K562 treated with DMSO at 1 percent for 48 hours (cell line): ENCODE measurements around the gene EIF3D. TPM values are rescaled to one million over a fixed set of nuclear protein-coding genes. Genes with fewer than 3 reads are reported as not detected.

Experiments used
- total RNA-seq: library from RNA; unstranded; fragments of 300-600 nt; gene quantifications from 2 replicates; pipeline ENCODE4 v1.2.3, GENCODE V29; 2022; ENCODE audit warnings: low replicate concordance; ENCODE audit errors: extremely low read depth

The EIF3D gene, protein sequence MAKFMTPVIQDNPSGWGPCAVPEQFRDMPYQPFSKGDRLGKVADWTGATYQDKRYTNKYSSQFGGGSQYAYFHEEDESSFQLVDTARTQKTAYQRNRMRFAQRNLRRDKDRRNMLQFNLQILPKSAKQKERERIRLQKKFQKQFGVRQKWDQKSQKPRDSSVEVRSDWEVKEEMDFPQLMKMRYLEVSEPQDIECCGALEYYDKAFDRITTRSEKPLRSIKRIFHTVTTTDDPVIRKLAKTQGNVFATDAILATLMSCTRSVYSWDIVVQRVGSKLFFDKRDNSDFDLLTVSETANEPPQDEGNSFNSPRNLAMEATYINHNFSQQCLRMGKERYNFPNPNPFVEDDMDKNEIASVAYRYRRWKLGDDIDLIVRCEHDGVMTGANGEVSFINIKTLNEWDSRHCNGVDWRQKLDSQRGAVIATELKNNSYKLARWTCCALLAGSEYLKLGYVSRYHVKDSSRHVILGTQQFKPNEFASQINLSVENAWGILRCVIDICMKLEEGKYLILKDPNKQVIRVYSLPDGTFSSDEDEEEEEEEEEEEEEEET
- total RNA-seq: not detected in 2 replicates

GRCh38 chr22:36528795-36529751, at the start of gene EIF3D:
EIF3D (minus strand) TSS chr22:36529166; CDS start chr22:36526121, 3,045 bp downstream.

GRCh38 chr22:36506637-36507517, 22.1 kb downstream of the EIF3D start, which contains the start of gene FOXRED2:
FOXRED2 (minus strand) TSS chr22:36507040; CDS start chr22:36506422, 618 bp downstream.

DNA sequence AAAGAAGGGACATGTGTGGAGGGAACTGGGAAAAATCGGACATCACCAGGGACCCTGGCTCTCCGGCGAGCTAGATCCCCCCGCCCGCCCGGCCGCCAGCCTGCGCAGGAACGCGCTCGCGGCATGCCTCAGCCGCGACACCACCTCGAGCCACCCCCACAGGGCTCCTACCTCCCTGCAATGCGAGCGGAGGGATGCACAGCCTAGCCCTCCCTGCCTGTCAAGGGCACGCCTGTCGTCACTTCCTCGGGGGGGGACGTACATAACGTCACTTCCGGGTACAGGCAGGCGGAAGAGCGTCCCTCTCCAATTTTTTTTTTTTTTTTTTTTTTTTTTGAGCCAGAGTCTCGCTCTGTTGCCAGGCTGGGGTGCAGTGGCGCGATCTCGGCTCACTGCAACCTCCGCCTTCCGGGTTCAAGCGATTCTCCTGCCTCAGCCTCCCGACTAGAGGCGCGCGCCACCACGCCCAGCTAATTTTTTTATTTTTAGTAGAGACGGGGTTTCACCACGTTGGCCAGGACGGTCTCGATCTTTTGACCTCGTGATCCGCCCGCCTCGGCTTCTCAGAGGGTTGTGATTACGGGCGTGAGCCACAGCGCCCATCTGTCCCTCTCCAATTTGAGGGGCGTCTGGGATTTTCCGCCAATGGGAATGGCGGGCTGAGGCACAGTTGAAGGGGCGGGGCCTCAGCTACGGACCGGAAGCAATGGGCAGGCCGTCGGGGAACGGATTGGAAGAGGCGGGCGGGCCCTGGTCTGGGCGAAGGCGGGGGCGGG, 47.4 kb downstream of the EIF3D start, which contains the start of gene TXN2:
Gene TXN2, minus strand, starts transcription at position 248 of the 776 bp plus-strand sequence. CDS start 803 bp downstream, outside the sequence.

Other genes starting within 250 kb of the EIF3D start
- gene MYH9, start 141.2 kb downstream of the EIF3D start, total RNA-seq: 138 TPM in 1 of 2 replicates, not detected in the other
- gene TXN2, start 47.5 kb downstream of the EIF3D start, total RNA-seq: not detected in 2 replicates
- not detected in 2 replicates for gene FOXRED2, start 22.1 kb downstream of the EIF3D start, total RNA-seq
- not detected in 2 replicates for gene CACNG2, start 174.6 kb upstream of the EIF3D start, total RNA-seq
- not detected in 2 replicates for gene IFT27, start 247.0 kb upstream of the EIF3D start, total RNA-seq